ENCODE data around the gene KPTN. TPM values are rescaled to one million over a fixed set of nuclear protein-coding genes. Genes with fewer than 3 reads are reported as not detected.

Gene KPTN
- total RNA-seq, 4 donors from 2014 or later, result 3.9 to 7.2 (median 4.1) TPM

GRCh38 chr19:47489072-47489914, 5.3 kb upstream of the KPTN start:
- TF ChIP-seq CTCF (IDR thresholded peaks at IDR 0.05; ENCODE audit: low read depth), result no peak

- no peak for TF ChIP-seq CTCF (IDR thresholded peaks at IDR 0.05; ENCODE audit: low read depth)
Observed at GRCh38 chr19:47487551-47488515, 3.8 kb upstream of the KPTN start.

- TF ChIP-seq CTCF (IDR thresholded peaks at IDR 0.05; ENCODE audit: low read depth), result no peak
Observed at GRCh38 chr19:47486900-47487299, 2.9 kb upstream of the KPTN start.

- TF ChIP-seq CTCF (IDR thresholded peaks at IDR 0.05; ENCODE audit: low read depth), result no peak
Observed at GRCh38 chr19:47485210-47485609, 1.2 kb upstream of the KPTN start.

- no peak for TF ChIP-seq CTCF (IDR thresholded peaks at IDR 0.05; ENCODE audit: low read depth)
Observed at GRCh38 chr19:47483200-47483599, 819 bp downstream of the KPTN start.

GRCh38 chr19:47481460-47482052, 2.5 kb downstream of the KPTN start:
- no peak for TF ChIP-seq CTCF (IDR thresholded peaks at IDR 0.05; ENCODE audit: low read depth)

Measured in subcutaneous adipose tissue (tissue), 4 donors.